Dermis blood vessel endothelial cell (primary cell): ENCODE data around the gene MEIKIN. TPM values are rescaled to one million over a fixed set of nuclear protein-coding genes. Genes with fewer than 3 reads are reported as not detected.

Source experiments
- DNase-seq: peaks from one replicate; pipeline ENCODE4 v3.0.0; 2010
- total RNA-seq: library from RNA; depleted of rRNA; stranded (reverse); fragments of >200 nt; gene quantifications from 2 replicates; pipeline ENCODE4 v1.2.3, GENCODE V29; 2014

The MEIKIN gene
- total RNA-seq, 1 donor from 2014 or later: not detected

- DNase-seq: no peak
Measured at GRCh38 chr5:131973089-131973712, 27.7 kb upstream of the MEIKIN start.

GRCh38 chr5:131968396-131968954 is 23.0 kb upstream of the MEIKIN start:
- DNase-seq: no peak

- DNase-seq: no peak
Measured at GRCh38 chr5:131966551-131966950, 21.1 kb upstream of the MEIKIN start.

- DNase-seq: no peak
Measured at GRCh38 chr5:131965826-131966415, 20.5 kb upstream of the MEIKIN start.

- DNase-seq: no peak
Measured at GRCh38 chr5:131959906-131960305, 14.4 kb upstream of the MEIKIN start.

- no peak for DNase-seq
Measured at GRCh38 chr5:131959136-131959535, 13.7 kb upstream of the MEIKIN start.

GRCh38 chr5:131957721-131958441 is 12.4 kb upstream of the MEIKIN start:
- no peak for DNase-seq

- DNase-seq: no peak
Measured at GRCh38 chr5:131953969-131954368, 8.5 kb upstream of the MEIKIN start.

- DNase-seq: no peak
Measured at GRCh38 chr5:131952301-131952857, 6.9 kb upstream of the MEIKIN start.

GRCh38 chr5:131950706-131951105 is 5.2 kb upstream of the MEIKIN start:
- no peak for DNase-seq

GRCh38 chr5:131947445-131947844 is 2.0 kb upstream of the MEIKIN start:
- DNase-seq: no peak

- no peak for DNase-seq
Measured at GRCh38 chr5:131944702-131945550, 537 bp downstream of the MEIKIN start.

- DNase-seq: no peak
Measured at GRCh38 chr5:131943916-131944315, 1.5 kb downstream of the MEIKIN start.

- DNase-seq: no peak
Measured at GRCh38 chr5:131942016-131942415, 3.4 kb downstream of the MEIKIN start.

GRCh38 chr5:131939690-131940345 is 5.6 kb downstream of the MEIKIN start:
- DNase-seq: no peak

GRCh38 chr5:131932235-131932634 is 13.2 kb downstream of the MEIKIN start:
- no peak for DNase-seq

GRCh38 chr5:131928957-131929356 is 16.5 kb downstream of the MEIKIN start:
- no peak for DNase-seq

GRCh38 chr5:131926168-131926567 is 19.3 kb downstream of the MEIKIN start:
- no peak for DNase-seq

GRCh38 chr5:131916481-131916880 is 29.0 kb downstream of the MEIKIN start:
- DNase-seq: no peak

GRCh38 chr5:131914472-131914871 is 31.0 kb downstream of the MEIKIN start:
- no peak for DNase-seq

GRCh38 chr5:131913603-131914002 is 31.9 kb downstream of the MEIKIN start:
- DNase-seq: no peak

GRCh38 chr5:131906668-131907067 is 38.8 kb downstream of the MEIKIN start:
- DNase-seq: no peak
